ENCODE data around the gene CTNND2. TPM values are rescaled to one million over a fixed set of nuclear protein-coding genes. Genes with fewer than 3 reads are reported as not detected.

CTNND2 gene
- total RNA-seq, 1 experiment from 2014 or later = 7.0 TPM

DNA sequence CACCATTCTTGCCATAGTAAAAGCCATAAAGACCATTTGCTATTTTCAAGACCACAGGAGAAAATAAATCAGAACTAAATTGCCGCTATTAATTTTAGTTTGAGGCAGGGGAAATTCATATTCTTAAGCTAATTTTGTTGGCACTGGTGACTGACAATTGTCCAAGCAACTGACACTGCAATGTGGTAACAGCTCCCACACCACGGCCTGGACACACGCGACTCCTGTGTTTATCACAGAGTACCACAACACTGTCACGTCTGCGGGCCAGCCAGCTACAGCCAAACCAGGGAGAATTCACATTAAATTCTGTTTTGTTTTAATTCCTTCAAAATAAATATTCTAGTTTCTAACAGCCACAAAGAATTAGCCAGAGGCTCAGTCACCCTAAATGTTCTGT lies 481.9 kb downstream of the CTNND2 start:
- no peaks in the 10 kb centered on the region for H3K27me3 Mint-ChIP-seq (ENCODE audit: low read depth)
- Histone ChIP-seq H3K23ac (ENCODE audit: insufficient read length, low read depth, low read length) (no peak overlapping the region), H4K91ac (ENCODE audit: insufficient read length, low read depth, low read length) (no peak overlapping the region), H3K79me2 (ENCODE audit: insufficient read depth, low read length) (no peaks in the 10 kb centered on the region), H3K27ac (ENCODE audit: insufficient read length, low read depth, low read length) (no peak overlapping the region), H3K56ac (ENCODE audit: insufficient read length, low read depth, low read length) (no peak overlapping the region), H3K9ac (ENCODE audit: extremely low read depth, insufficient read length, low read length) (no peak overlapping the region), H2AFZ (ENCODE audit: low read length) (no peak overlapping the region), H2BK120ac (ENCODE audit: low read depth, low read length, poor library complexity, severe bottlenecking) (no peak overlapping the region), H3K9me3 (ENCODE audit: control insufficient read depth, low read depth, low read length) (no peaks in the 10 kb centered on the region), H2BK12ac (ENCODE audit: insufficient read length, low read depth, low read length) (no peak overlapping the region), H3K27me3 (ENCODE audit: insufficient read depth, low read length) (no peaks in the 10 kb centered on the region), H2BK5ac (ENCODE audit: insufficient read length, low read length) (no peak overlapping the region), H4K20me1 (ENCODE audit: control insufficient read depth, insufficient read depth, insufficient read length) (no peaks in the 10 kb centered on the region), H2BK15ac (ENCODE audit: low read depth, low read length) (no peak overlapping the region), H3K79me1 (ENCODE audit: insufficient read depth, low read depth, low read length, poor library complexity, severe bottlenecking) (no peaks in the 10 kb centered on the region), H3K4me1 (ENCODE audit: insufficient read depth, low read length) (no peaks in the 10 kb centered on the region), H3K18ac (ENCODE audit: insufficient read length, low read depth, low read length) (no peak overlapping the region), H3T11ph (ENCODE audit: low read length) (no peak overlapping the region), H4K8ac (replicated peaks; ENCODE audit: insufficient read length, low read depth, low read length) (no peak overlapping the region), H3K4ac (ENCODE audit: low read depth, low read length) (no peak overlapping the region), H2BK20ac (ENCODE audit: low read depth, low read length, poor library complexity, severe bottlenecking) (no peak overlapping the region), H2AK5ac (ENCODE audit: insufficient read length, low read length) (no peak overlapping the region), H3K14ac (ENCODE audit: insufficient read depth, low read length) (no peak overlapping the region), H4K5ac (ENCODE audit: insufficient read length, low read depth, low read length) (no peak overlapping the region), H3K23me2 (ENCODE audit: insufficient read length, low read depth, low read length, poor library complexity, severe bottlenecking) (no peaks in the 10 kb centered on the region), H3K4me2 (ENCODE audit: insufficient read depth, insufficient read length, low read length) (no peak overlapping the region)
- peaks cover 0 to 4% (median 0%) of the 10 kb centered on the region in 3 experiments; a peak in 2 of 7 replicates for H3K36me3 Mint-ChIP-seq (ENCODE audit: insufficient read depth in 1 of 3, low read depth in 3 of 3)
- peaks cover 6 to 7% of the 10 kb centered on the region in 2 experiments; a peak in 2 of 4 replicates for H3K4me1 Mint-ChIP-seq
- H3K4me3 Mint-ChIP-seq = no peak overlapping the region
- peak overlapping the region in 1 of 3 experiments; percentile 93; a peak in 1 of 7 replicates for H3K27ac Mint-ChIP-seq
- no CpG with 5 or more reads among the region's 6 CpGs for WGBS (ENCODE audit: extremely low coverage, insufficient read length, low lambda C conversion rate)
- peaks cover 2% of the 10 kb centered on the region in 2 experiments; a peak in 2 of 5 replicates for H3K9me3 Mint-ChIP-seq
- DNase-seq = no peak
- TF ChIP-seq, protein P1, sequence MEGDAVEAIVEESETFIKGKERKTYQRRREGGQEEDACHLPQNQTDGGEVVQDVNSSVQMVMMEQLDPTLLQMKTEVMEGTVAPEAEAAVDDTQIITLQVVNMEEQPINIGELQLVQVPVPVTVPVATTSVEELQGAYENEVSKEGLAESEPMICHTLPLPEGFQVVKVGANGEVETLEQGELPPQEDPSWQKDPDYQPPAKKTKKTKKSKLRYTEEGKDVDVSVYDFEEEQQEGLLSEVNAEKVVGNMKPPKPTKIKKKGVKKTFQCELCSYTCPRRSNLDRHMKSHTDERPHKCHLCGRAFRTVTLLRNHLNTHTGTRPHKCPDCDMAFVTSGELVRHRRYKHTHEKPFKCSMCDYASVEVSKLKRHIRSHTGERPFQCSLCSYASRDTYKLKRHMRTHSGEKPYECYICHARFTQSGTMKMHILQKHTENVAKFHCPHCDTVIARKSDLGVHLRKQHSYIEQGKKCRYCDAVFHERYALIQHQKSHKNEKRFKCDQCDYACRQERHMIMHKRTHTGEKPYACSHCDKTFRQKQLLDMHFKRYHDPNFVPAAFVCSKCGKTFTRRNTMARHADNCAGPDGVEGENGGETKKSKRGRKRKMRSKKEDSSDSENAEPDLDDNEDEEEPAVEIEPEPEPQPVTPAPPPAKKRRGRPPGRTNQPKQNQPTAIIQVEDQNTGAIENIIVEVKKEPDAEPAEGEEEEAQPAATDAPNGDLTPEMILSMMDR (conservative IDR thresholded peaks at IDR 0.05) = no peak
